ENCODE data around the gene KIF16B. TPM values are rescaled to one million over a fixed set of nuclear protein-coding genes. Genes with fewer than 3 reads are reported as not detected.
"Not testable (repeated sequence)": the region's sequence is repeated elsewhere in the genome, so short reads cannot be mapped to it uniquely, and the experiment has no call there.

The KIF16B gene
- total RNA-seq, 6 experiments from 2014 or later: 0.31 to 3.4 (median 3.2) TPM

DNA sequence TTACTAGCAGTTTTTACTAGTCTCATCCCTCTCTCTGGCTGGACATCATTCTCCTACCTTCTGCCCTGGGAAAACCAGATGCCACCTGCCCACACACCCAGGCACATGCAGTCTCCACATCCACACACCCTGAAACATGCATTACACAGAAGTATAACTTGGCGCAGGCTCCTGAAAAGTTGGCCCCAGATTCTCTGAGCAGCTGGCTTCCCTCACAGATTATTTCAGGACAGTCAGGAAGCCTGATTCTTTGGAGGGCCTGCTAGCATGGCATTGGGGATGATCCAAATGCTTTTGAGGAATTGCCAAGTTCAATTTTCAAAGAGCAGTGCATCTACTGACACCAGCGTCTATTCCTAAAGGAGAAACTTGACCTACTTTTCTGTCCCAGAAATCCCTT lies 27.8 kb upstream of the KIF16B start:
- Mint-ChIP-seq H3K36me3 (ENCODE audit: low read depth) (no peaks in the 10 kb centered on the region), H3K27ac (no peak overlapping the region), H3K4me3 (no peak overlapping the region), H3K4me1 (ENCODE audit: low read depth) (no peaks in the 10 kb centered on the region), H3K27me3 (ENCODE audit: insufficient read depth) (no peaks in the 10 kb centered on the region; the same call in 1 of the 2 replicates), H3K9me3 (peaks cover 22% of the 10 kb centered on the region; the same call in 1 of the 2 replicates)
- TF ChIP-seq, protein P1, sequence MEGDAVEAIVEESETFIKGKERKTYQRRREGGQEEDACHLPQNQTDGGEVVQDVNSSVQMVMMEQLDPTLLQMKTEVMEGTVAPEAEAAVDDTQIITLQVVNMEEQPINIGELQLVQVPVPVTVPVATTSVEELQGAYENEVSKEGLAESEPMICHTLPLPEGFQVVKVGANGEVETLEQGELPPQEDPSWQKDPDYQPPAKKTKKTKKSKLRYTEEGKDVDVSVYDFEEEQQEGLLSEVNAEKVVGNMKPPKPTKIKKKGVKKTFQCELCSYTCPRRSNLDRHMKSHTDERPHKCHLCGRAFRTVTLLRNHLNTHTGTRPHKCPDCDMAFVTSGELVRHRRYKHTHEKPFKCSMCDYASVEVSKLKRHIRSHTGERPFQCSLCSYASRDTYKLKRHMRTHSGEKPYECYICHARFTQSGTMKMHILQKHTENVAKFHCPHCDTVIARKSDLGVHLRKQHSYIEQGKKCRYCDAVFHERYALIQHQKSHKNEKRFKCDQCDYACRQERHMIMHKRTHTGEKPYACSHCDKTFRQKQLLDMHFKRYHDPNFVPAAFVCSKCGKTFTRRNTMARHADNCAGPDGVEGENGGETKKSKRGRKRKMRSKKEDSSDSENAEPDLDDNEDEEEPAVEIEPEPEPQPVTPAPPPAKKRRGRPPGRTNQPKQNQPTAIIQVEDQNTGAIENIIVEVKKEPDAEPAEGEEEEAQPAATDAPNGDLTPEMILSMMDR (IDR thresholded peaks at IDR 0.05): no peak
- DNase-seq: no peak

- no peak for DNase-seq
- H3K9me3 Mint-ChIP-seq: peaks cover 13% of the 10 kb centered on the region; the same call in 1 of the 2 replicates
- H3K4me1 Mint-ChIP-seq (ENCODE audit: low read depth): no peaks in the 10 kb centered on the region
- TF ChIP-seq, protein P1 (IDR thresholded peaks at IDR 0.05): no peak
- no peaks in the 10 kb centered on the region for H3K36me3 Mint-ChIP-seq (ENCODE audit: low read depth)
- H3K27ac Mint-ChIP-seq: no peak overlapping the region
- no peaks in the 10 kb centered on the region; the same call in 1 of the 2 replicates for H3K27me3 Mint-ChIP-seq (ENCODE audit: insufficient read depth)
- H3K4me3 Mint-ChIP-seq: no peak overlapping the region
These were observed 26.0 kb upstream of the KIF16B start for GRCh38 chr20:16599257-16599656.

GRCh38 chr20:16596991-16597390 lies 23.7 kb upstream of the KIF16B start:
- TF ChIP-seq, protein P1 (IDR thresholded peaks at IDR 0.05): no peak
- Mint-ChIP-seq H3K9me3 (peaks cover 13% of the 10 kb centered on the region; the same call in 1 of the 2 replicates), H3K27me3 (ENCODE audit: insufficient read depth) (no peaks in the 10 kb centered on the region; the same call in 1 of the 2 replicates), H3K4me1 (ENCODE audit: low read depth) (no peaks in the 10 kb centered on the region), H3K4me3 (no peak overlapping the region), H3K27ac (no peak overlapping the region), H3K36me3 (ENCODE audit: low read depth) (no peaks in the 10 kb centered on the region)
- no peak for DNase-seq

- H3K36me3 Mint-ChIP-seq (ENCODE audit: low read depth); H3K27me3 Mint-ChIP-seq (ENCODE audit: insufficient read depth); H3K27ac Mint-ChIP-seq; H3K4me3 Mint-ChIP-seq; DNase-seq; H3K4me1 Mint-ChIP-seq (ENCODE audit: low read depth): not testable (repeated sequence)
- peaks cover 13% of the 10 kb centered on the region; the same call in 1 of the 2 replicates for H3K9me3 Mint-ChIP-seq
These were observed 23.2 kb upstream of the KIF16B start for GRCh38 chr20:16596404-16596803.

- Mint-ChIP-seq H3K4me1 (ENCODE audit: low read depth) (no peaks in the 10 kb centered on the region), H3K36me3 (ENCODE audit: low read depth) (no peaks in the 10 kb centered on the region), H3K4me3 (no peak overlapping the region), H3K9me3 (peaks cover 17% of the 10 kb centered on the region; the same call in 1 of the 2 replicates), H3K27me3 (ENCODE audit: insufficient read depth) (no peaks in the 10 kb centered on the region; the same call in 1 of the 2 replicates), H3K27ac (no peak overlapping the region)
- TF ChIP-seq, protein P1 (IDR thresholded peaks at IDR 0.05): no peak
- no peak for DNase-seq
These were observed 22.1 kb upstream of the KIF16B start for GRCh38 chr20:16595376-16595775.

DNA sequence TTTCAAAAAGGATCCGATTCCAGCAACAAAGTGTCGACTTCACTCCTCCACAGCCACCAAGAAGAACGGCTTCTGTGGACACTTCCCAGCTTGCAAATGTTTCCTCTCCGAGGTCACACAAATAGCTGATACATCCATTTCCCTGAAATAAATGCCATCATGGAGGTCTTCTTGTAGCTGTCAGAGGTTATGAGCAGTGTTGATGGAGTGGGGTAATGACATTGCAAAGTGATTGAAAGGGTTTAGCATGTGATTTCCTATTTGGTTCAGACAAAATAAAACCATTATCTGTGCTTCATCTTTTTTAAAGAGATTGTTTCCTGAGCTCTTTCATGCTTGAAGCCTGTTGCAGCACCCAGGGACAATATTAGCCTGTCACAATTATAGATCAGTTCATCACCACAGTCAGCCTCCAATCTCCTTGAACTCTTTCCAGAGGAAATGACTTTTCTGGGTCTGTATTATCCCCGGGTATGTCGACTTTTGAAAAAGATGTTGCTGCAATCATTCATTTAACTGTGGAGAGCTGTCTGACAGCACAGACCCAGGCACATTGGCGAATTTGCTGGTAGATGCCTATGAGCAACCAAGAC lies 16.9 kb upstream of the KIF16B start:
- Mint-ChIP-seq H3K27me3 (ENCODE audit: insufficient read depth) (no peaks in the 10 kb centered on the region; the same call in 1 of the 2 replicates), H3K36me3 (ENCODE audit: low read depth) (no peaks in the 10 kb centered on the region), H3K27ac (no peak overlapping the region), H3K4me3 (no peak overlapping the region), H3K9me3 (peaks cover 15% of the 10 kb centered on the region; the same call in 1 of the 2 replicates), H3K4me1 (ENCODE audit: low read depth) (no peaks in the 10 kb centered on the region)
- no peak for DNase-seq
- TF ChIP-seq, protein P1 (IDR thresholded peaks at IDR 0.05): no peak
